Karpas-422 (cell line): ENCODE data around the gene ZNF652. TPM values are rescaled to one million over a fixed set of nuclear protein-coding genes. Genes with fewer than 3 reads are reported as not detected.

Experiments used
- DNase-seq: peaks from one replicate; pipeline ENCODE4 v3.0.0-alpha.2; 2015
- H2AFZ ChIP-seq: fragments of 200-600 bp; sonication (generic); 2 replicates; pipeline ENCODE4 v1.6.1; 2014; ENCODE audit warnings: antibody characterized with exemption, low read length, mixed read lengths
- H3K27ac ChIP-seq: fragments of 200-600 bp; sonication (generic); 2 replicates; pipeline ENCODE4 v1.5.1; 2014; ENCODE audit warnings: mild to moderate bottlenecking, low read length, moderate library complexity
- H3K27me3 ChIP-seq: fragments of 200-600 bp; sonication (generic); 2 replicates; pipeline ENCODE4 v1.6.1; 2014; ENCODE audit warnings: low read length, mixed read lengths
- H3K36me3 ChIP-seq: fragments of 200-600 bp; sonication (generic); 2 replicates; pipeline ENCODE4 v1.6.1; 2014; ENCODE audit warnings: low read length, mixed read lengths; ENCODE audit not compliant: insufficient read depth
- H3K4me1 ChIP-seq: fragments of 200-600 bp; sonication (generic); 2 replicates; pipeline ENCODE4 v1.6.1; 2014; ENCODE audit warnings: mild to moderate bottlenecking, low read length, mixed read lengths
- H3K4me2 ChIP-seq: fragments of 200-600 bp; sonication (generic); 2 replicates; pipeline ENCODE4 v1.6.1; 2014; ENCODE audit warnings: low read length, low read depth, mild to moderate bottlenecking; ENCODE audit not compliant: poor library complexity, severe bottlenecking
- H3K4me3 ChIP-seq: fragments of 200-600 bp; sonication (generic); 2 replicates; pipeline ENCODE4 v1.5.1; 2014; ENCODE audit warnings: mild to moderate bottlenecking, antibody characterized with exemption, low read length, mixed read lengths
- H3K79me2 ChIP-seq: fragments of 200-600 bp; sonication (generic); 2 replicates; pipeline ENCODE4 v1.6.1; 2014; ENCODE audit warnings: mild to moderate bottlenecking, low read length, mixed read lengths
- H3K9ac ChIP-seq: fragments of 200-600 bp; sonication (generic); 2 replicates; pipeline ENCODE4 v1.6.0; 2014; ENCODE audit warnings: low read length
- H3K9me2 ChIP-seq: fragments of 200-600 bp; sonication (generic), shearing (Covaris generic); replicated peaks from 2 replicates; pipeline ENCODE4 v1.6.0; 2014; ENCODE audit warnings: mild to moderate bottlenecking, low read length, moderate library complexity; ENCODE audit not compliant: insufficient read depth
- H3K9me3 ChIP-seq: fragments of 300-700, 200-600 bp; sonication (generic); 2 replicates; pipeline ENCODE4 v1.6.1; 2014; ENCODE audit warnings: low read length, mixed read lengths
- H4K20me1 ChIP-seq: fragments of 200-600 bp; sonication (generic); 2 replicates; pipeline ENCODE4 v1.6.1; 2014; ENCODE audit warnings: mild to moderate bottlenecking, antibody characterized with exemption, low read length, low read depth; ENCODE audit not compliant: insufficient read depth
- total RNA-seq: library from RNA; depleted of rRNA; stranded (reverse); fragments of >200 nt; shearing (Covaris generic); gene quantifications from 2 replicates; pipeline ENCODE4 v1.2.3, GENCODE V29; 2014; ENCODE audit warnings: low replicate concordance

Gene ZNF652
- total RNA-seq, 1 experiment from 2014 or later = 84.1 TPM

- H3K4me1 ChIP-seq = peaks cover 14% of the 10 kb centered on the region
These were observed 10.4 kb downstream of the ZNF652 start for GRCh38 chr17:49351572-49352140.

GRCh38 chr17:49349541-49349940 lies 12.5 kb downstream of the ZNF652 start:
- no peak overlapping the region for H3K27ac ChIP-seq
- H4K20me1 ChIP-seq = peaks cover 5% of the 10 kb centered on the region; the same call in 1 of the 2 replicates
- no peaks in the 10 kb centered on the region for H3K27me3 ChIP-seq
- H3K79me2 ChIP-seq = peaks cover 98% of the 10 kb centered on the region
- no peak for DNase-seq
- H3K9me3 ChIP-seq = no peaks in the 10 kb centered on the region
- H3K9me2 ChIP-seq = no peaks in the 10 kb centered on the region
- H3K4me3 ChIP-seq = no peak overlapping the region
- H3K9ac ChIP-seq = no peak overlapping the region
- H3K36me3 ChIP-seq = peaks cover 26% of the 10 kb centered on the region
- no peak overlapping the region for H2AFZ ChIP-seq
- H3K4me1 ChIP-seq = peaks cover 17% of the 10 kb centered on the region
- H3K4me2 ChIP-seq = no peak overlapping the region

More at GRCh38 chr17:49351572-49352140, 10.4 kb downstream of the ZNF652 start:
- Histone ChIP-seq H3K9me2 (no peaks in the 10 kb centered on the region), H3K4me2 (no peak overlapping the region), H2AFZ (no peak overlapping the region), H3K36me3 (peaks cover 29% of the 10 kb centered on the region), H4K20me1 (peaks cover 5% of the 10 kb centered on the region; the same call in 1 of the 2 replicates), H3K27ac (no peak overlapping the region), H3K9me3 (no peaks in the 10 kb centered on the region), H3K27me3 (no peaks in the 10 kb centered on the region), H3K79me2 (peaks cover 98% of the 10 kb centered on the region), H3K4me3 (no peak overlapping the region), H3K9ac (no peak overlapping the region)
- no peak for DNase-seq

GRCh38 chr17:49344914-49345313 lies 17.1 kb downstream of the ZNF652 start:
- Histone ChIP-seq H3K9me2 (no peaks in the 10 kb centered on the region), H3K9me3 (no peaks in the 10 kb centered on the region), H3K79me2 (peaks cover 94% of the 10 kb centered on the region), H3K36me3 (peaks cover 14% of the 10 kb centered on the region), H3K4me3 (no peak overlapping the region), H3K4me1 (peaks cover 50% of the 10 kb centered on the region), H4K20me1 (peaks cover 4% of the 10 kb centered on the region; the same call in 1 of the 2 replicates), H3K9ac (no peak overlapping the region), H2AFZ (no peak overlapping the region), H3K4me2 (no peak overlapping the region), H3K27ac (no peak overlapping the region), H3K27me3 (no peaks in the 10 kb centered on the region)
- DNase-seq = no peak

DNA sequence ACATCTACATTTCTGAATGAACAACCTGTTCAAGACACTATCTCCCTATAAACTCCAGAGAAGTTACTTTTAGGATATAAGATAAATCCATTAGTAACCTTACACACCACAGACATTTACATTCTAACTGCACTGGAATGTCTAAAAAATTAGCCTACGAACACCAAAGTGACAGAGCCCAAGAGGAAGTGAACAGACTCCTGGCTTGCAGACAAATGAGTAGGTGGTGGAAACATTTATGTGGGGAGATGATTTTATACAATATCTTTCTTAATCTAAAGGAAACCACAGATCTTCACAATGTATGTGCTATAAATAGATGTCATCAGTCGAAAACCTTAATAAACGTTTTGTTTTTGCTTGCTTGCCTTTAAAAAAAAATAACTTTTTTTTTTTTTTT lies 18.8 kb downstream of the ZNF652 start:
- no peaks in the 10 kb centered on the region for H3K9me3 ChIP-seq
- H3K4me2 ChIP-seq = peak overlapping the region; percentile 65
- H3K4me1 ChIP-seq = peaks cover 55% of the 10 kb centered on the region
- H3K9ac ChIP-seq = peak overlapping the region; percentile 30; the same call in 1 of the 2 replicates
- no peaks in the 10 kb centered on the region; the same call in 1 of the 2 replicates for H3K36me3 ChIP-seq
- peak overlapping the region; percentile 68 for H3K27ac ChIP-seq
- H3K9me2 ChIP-seq = no peaks in the 10 kb centered on the region
- H2AFZ ChIP-seq = no peak overlapping the region
- peak; percentile 54 for DNase-seq
- peaks cover 94% of the 10 kb centered on the region for H3K79me2 ChIP-seq
- H3K4me3 ChIP-seq = peak overlapping the region; percentile 42
- H4K20me1 ChIP-seq = no peaks in the 10 kb centered on the region
- H3K27me3 ChIP-seq = no peaks in the 10 kb centered on the region

DNA sequence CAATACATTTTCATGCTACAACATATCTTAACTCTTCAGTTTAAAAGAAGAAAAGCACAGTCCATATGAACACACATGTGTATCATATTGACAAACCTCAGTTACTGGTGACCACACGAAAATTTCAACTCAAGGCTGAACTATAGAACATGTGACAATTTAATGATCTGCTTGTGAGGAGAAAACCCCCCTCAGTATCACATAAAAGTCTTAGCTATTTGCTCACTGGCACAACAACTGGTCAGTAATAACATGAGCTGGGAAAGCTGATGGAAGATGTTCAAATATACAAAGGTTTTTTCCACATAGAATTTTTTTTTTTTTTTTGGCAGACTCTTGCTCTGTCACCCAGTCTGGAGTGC lies 19.5 kb downstream of the ZNF652 start:
- Histone ChIP-seq H3K27me3 (no peaks in the 10 kb centered on the region), H3K36me3 (no peaks in the 10 kb centered on the region), H3K9ac (peak overlapping the region; percentile 41), H3K9me2 (no peaks in the 10 kb centered on the region), H3K27ac (peak overlapping the region; percentile 55), H3K4me2 (peak overlapping the region; percentile 65), H3K79me2 (peaks cover 94% of the 10 kb centered on the region), H3K4me1 (peaks cover 50% of the 10 kb centered on the region), H3K9me3 (no peaks in the 10 kb centered on the region), H4K20me1 (no peaks in the 10 kb centered on the region), H3K4me3 (peak overlapping the region; percentile 46), H2AFZ (no peak overlapping the region)
- DNase-seq = no peak

DNA sequence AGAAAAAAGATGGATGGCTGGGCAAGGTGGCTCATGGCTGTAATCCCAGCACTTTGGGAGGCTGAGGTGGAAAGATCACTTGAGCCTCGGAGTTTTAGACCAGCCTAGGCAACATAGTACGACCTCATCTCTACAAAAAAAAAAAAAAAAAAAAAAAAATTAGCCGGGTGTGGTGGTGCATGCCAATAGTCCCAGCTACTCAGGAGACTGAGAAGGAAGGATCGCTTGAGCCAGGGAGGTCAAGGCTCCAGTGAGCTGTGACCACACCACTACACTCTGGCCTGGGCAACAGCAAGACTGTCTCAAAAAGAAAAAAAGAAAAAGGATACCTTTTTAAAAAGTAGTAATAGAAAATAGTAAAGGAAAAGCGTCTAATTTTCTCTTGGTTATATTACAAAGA lies 20.7 kb downstream of the ZNF652 start:
- Histone ChIP-seq H3K4me2 (peak overlapping the region; percentile 65), H3K9me2 (no peaks in the 10 kb centered on the region), H3K9ac (peak overlapping the region; percentile 41), H3K4me3 (no peak overlapping the region), H3K36me3 (no peaks in the 10 kb centered on the region), H3K4me1 (peaks cover 41% of the 10 kb centered on the region), H3K27ac (peak overlapping the region; percentile 55), H4K20me1 (no peaks in the 10 kb centered on the region), H3K9me3 (no peaks in the 10 kb centered on the region), H2AFZ (no peak overlapping the region), H3K79me2 (peaks cover 94% of the 10 kb centered on the region), H3K27me3 (no peaks in the 10 kb centered on the region)
- no peak for DNase-seq

DNA sequence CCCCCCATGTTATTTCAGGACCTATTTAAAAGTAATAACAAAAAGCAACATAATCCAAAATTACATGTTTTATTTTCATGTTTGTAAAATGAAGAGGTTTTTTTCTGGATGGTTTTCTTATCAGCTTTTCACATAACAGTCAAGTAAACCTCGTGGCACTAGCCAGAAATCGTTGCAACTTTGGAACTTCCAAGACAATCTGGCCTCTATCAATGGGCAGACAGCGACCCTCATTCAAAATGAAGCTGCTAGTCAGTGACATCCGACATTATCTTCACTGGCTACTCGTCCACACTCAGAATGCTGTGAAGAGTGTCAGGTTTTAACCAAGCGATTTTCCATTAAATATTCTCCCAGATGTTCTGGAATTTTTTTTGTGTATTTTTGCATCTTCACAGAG lies 22.7 kb downstream of the ZNF652 start:
- Histone ChIP-seq H3K79me2 (peaks cover 94% of the 10 kb centered on the region), H3K36me3 (no peaks in the 10 kb centered on the region), H3K27ac (no peak overlapping the region), H3K9ac (no peak overlapping the region), H3K27me3 (no peaks in the 10 kb centered on the region), H3K9me2 (no peaks in the 10 kb centered on the region), H3K4me3 (no peak overlapping the region), H2AFZ (no peak overlapping the region), H3K4me1 (peaks cover 38% of the 10 kb centered on the region), H3K9me3 (no peaks in the 10 kb centered on the region), H4K20me1 (no peaks in the 10 kb centered on the region), H3K4me2 (no peak overlapping the region)
- no peak for DNase-seq

DNA sequence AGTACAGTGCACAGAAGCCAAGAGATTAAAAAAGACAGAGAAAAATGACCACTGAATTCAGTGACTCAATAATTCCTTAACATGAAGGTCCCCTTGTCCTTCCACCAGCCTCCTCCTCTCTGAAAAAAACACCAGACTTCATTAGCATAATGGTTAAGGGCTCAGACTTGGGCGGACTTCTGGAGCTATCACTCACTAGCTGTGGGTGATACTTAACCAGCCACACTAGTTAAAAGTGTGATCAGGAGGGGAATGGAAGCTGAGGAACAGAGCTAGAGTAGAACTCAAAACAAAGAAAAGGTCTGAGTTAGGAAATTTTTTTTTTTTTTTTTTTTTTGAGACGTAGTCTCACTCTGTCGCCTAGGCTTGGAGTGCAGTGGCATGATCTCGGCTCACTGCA lies 23.2 kb downstream of the ZNF652 start:
- H3K36me3 ChIP-seq = no peaks in the 10 kb centered on the region
- no peak overlapping the region for H3K27ac ChIP-seq
- peaks cover 38% of the 10 kb centered on the region for H3K4me1 ChIP-seq
- DNase-seq = no peak
- H2AFZ ChIP-seq = no peak overlapping the region
- peaks cover 99% of the 10 kb centered on the region for H3K79me2 ChIP-seq
- H3K4me2 ChIP-seq = no peak overlapping the region
- no peak overlapping the region for H3K4me3 ChIP-seq
- no peaks in the 10 kb centered on the region for H4K20me1 ChIP-seq
- H3K27me3 ChIP-seq = no peaks in the 10 kb centered on the region
- no peaks in the 10 kb centered on the region for H3K9me2 ChIP-seq
- H3K9ac ChIP-seq = no peak overlapping the region
- no peaks in the 10 kb centered on the region for H3K9me3 ChIP-seq
